ENCODE measurements around the gene PRR14L. TPM values are rescaled to one million over a fixed set of nuclear protein-coding genes. Genes with fewer than 3 reads are reported as not detected.
A peak's percentile ranks its signal among the peaks of the same experiment; 100 is the strongest.

The PRR14L gene
- total and polyA plus RNA-seq, 2 of the 13 experiments (the other 11 are each of a cell fraction or from before 2014, with no cell fraction given) = 6.6 to 16.5 TPM

DNA sequence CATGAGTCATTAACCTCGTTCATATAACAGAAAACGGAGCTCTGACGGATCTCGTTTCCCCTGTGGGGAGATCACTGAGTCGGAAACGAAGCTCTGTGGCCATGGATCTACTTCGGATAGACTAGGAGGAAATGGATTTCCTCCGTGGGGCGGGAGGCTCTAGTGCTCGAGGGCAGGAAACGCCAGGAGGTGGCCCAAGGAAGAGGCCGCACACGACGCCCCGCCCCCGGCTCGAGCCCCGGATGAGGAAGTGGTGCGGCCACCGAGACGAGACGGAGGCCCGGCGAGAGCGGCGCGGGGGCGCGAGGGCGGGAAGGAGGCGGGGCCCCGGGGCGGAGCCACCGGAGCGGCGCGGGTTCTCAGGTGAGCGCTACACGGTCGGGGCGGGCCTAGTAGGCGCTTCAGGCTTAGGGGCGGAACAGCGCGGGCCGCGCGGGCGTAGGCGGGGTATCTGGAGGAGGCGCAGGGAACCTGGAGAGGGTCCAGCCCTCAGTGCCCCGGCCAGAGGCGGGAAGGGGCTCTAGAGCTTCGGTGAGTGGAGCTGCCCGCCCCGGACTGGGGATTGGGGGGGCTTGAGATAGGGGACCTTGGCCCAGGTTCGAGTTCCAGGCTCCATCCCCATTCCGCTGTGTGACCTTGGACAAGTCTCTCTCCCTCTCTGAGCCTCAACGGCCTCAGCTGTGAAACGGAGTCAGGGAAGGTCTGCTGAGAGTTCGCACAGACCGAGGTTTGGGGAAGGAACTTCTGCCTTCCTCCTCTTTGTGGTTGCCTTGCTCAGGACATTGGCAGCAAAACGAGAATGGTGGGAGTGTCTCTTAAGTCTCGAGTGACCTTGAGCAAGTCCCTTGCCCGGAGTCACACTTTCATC lies 3.9 kb upstream of the PRR14L start, which contains the start of gene DEPDC5 (continued):
- TF ChIP-seq MTF2 (CRISPR knock-in tag; IDR thresholded peaks at IDR 0.05; ENCODE audit: borderline replicate concordance) (no peak), CCDC6 (CRISPR knock-in tag; IDR thresholded peaks at IDR 0.05) (no peak), DDIT3 (CRISPR knock-in tag; IDR thresholded peaks at IDR 0.05) (no peak), ZNF296 (CRISPR knock-in tag; conservative IDR thresholded peaks at IDR 0.05) (no peak), MATR3 (CRISPR knock-in tag; IDR thresholded peaks at IDR 0.05) (no peak), ETV6 (CRISPR knock-in tag; conservative IDR thresholded peaks at IDR 0.05) (peak; percentile 85), ZMYM4 (CRISPR knock-in tag; IDR thresholded peaks at IDR 0.05) (no peak), ZGPAT (CRISPR knock-in tag; IDR thresholded peaks at IDR 0.05) (peak; percentile 93), ZBTB43 (CRISPR knock-in tag; conservative IDR thresholded peaks at IDR 0.05) (peak; percentile 8; the same call in 1 of the 2 replicates), ZNF12 (CRISPR knock-in tag; IDR thresholded peaks at IDR 0.05) (no peak), HCFC1 (IDR thresholded peaks at IDR 0.05; ENCODE audit: low read depth, low read length) (peak; percentile 48; the same call in 1 of the 2 replicates), KMT2B (CRISPR knock-in tag; IDR thresholded peaks at IDR 0.05) (peak; percentile 14; the same call in 1 of the 2 replicates), MED8 (CRISPR knock-in tag; IDR thresholded peaks at IDR 0.05; ENCODE audit: insufficient replicate concordance) (peak; percentile 82), KAT2B (IDR thresholded peaks at IDR 0.05; ENCODE audit: borderline replicate concordance, low read depth, low read length) (no peak), KLF11 (CRISPR knock-in tag; IDR thresholded peaks at IDR 0.05) (no peak)
- TF ChIP-seq, protein P1, sequence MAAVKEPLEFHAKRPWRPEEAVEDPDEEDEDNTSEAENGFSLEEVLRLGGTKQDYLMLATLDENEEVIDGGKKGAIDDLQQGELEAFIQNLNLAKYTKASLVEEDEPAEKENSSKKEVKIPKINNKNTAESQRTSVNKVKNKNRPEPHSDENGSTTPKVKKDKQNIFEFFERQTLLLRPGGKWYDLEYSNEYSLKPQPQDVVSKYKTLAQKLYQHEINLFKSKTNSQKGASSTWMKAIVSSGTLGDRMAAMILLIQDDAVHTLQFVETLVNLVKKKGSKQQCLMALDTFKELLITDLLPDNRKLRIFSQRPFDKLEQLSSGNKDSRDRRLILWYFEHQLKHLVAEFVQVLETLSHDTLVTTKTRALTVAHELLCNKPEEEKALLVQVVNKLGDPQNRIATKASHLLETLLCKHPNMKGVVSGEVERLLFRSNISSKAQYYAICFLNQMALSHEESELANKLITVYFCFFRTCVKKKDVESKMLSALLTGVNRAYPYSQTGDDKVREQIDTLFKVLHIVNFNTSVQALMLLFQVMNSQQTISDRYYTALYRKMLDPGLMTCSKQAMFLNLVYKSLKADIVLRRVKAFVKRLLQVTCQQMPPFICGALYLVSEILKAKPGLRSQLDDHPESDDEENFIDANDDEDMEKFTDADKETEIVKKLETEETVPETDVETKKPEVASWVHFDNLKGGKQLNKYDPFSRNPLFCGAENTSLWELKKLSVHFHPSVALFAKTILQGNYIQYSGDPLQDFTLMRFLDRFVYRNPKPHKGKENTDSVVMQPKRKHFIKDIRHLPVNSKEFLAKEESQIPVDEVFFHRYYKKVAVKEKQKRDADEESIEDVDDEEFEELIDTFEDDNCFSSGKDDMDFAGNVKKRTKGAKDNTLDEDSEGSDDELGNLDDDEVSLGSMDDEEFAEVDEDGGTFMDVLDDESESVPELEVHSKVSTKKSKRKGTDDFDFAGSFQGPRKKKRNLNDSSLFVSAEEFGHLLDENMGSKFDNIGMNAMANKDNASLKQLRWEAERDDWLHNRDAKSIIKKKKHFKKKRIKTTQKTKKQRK (IDR thresholded peaks at IDR 0.05; ENCODE audit: low read length) = no peak
- TF ChIP-seq, protein P2, sequence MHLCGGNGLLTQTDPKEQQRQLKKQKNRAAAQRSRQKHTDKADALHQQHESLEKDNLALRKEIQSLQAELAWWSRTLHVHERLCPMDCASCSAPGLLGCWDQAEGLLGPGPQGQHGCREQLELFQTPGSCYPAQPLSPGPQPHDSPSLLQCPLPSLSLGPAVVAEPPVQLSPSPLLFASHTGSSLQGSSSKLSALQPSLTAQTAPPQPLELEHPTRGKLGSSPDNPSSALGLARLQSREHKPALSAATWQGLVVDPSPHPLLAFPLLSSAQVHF (CRISPR knock-in tag; IDR thresholded peaks at IDR 0.05) = no peak
- TF ChIP-seq, protein P3, sequence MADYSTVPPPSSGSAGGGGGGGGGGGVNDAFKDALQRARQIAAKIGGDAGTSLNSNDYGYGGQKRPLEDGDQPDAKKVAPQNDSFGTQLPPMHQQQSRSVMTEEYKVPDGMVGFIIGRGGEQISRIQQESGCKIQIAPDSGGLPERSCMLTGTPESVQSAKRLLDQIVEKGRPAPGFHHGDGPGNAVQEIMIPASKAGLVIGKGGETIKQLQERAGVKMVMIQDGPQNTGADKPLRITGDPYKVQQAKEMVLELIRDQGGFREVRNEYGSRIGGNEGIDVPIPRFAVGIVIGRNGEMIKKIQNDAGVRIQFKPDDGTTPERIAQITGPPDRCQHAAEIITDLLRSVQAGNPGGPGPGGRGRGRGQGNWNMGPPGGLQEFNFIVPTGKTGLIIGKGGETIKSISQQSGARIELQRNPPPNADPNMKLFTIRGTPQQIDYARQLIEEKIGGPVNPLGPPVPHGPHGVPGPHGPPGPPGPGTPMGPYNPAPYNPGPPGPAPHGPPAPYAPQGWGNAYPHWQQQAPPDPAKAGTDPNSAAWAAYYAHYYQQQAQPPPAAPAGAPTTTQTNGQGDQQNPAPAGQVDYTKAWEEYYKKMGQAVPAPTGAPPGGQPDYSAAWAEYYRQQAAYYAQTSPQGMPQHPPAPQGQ (CRISPR knock-in tag; IDR thresholded peaks at IDR 0.05; ENCODE audit: borderline replicate concordance) = no peak

Data from HepG2 (cell line).